Measurements from ENCODE around the gene IL1A.

DNA sequence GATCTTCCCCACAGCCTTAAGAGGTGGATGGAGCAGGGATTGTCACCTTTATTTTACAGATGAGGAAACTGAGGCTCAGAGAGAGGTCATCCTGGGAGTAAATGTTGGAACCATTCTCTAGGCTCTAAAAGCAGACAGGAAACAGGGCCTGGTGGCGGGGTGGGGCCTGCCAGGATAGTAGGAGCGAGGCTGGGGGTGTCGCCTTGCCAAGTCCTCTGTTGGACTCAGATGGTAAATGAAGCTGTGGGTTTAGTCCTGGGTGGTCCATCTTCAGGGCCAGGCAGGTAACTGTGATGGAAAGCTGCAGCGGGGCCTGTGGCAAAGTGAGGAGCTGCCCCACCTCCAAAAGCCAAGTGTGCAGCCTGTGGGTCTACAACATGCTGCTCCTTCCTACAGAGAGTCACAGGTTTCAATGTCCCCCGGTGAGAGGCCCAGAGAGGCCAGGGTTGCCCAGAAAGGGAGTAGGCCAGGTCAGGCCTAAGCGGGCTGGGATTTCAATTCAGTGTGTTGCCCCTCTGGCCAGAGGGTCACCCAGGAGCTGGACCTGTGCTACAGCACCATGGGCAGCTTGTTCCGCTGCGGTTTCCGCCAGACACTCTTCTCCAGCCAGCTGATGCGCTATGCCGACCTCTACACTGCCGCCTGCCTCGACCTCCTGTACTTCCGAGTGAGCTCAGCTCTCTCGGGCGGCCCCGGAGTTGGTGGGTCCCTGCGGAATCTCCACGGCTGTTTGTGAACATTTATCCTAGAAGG lies 56.8 kb downstream of the IL1A start:
- TF ChIP-seq, protein P1, sequence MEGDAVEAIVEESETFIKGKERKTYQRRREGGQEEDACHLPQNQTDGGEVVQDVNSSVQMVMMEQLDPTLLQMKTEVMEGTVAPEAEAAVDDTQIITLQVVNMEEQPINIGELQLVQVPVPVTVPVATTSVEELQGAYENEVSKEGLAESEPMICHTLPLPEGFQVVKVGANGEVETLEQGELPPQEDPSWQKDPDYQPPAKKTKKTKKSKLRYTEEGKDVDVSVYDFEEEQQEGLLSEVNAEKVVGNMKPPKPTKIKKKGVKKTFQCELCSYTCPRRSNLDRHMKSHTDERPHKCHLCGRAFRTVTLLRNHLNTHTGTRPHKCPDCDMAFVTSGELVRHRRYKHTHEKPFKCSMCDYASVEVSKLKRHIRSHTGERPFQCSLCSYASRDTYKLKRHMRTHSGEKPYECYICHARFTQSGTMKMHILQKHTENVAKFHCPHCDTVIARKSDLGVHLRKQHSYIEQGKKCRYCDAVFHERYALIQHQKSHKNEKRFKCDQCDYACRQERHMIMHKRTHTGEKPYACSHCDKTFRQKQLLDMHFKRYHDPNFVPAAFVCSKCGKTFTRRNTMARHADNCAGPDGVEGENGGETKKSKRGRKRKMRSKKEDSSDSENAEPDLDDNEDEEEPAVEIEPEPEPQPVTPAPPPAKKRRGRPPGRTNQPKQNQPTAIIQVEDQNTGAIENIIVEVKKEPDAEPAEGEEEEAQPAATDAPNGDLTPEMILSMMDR (IDR thresholded peaks at IDR 0.05): no peak
- TF ChIP-seq POLR2AphosphoS5 (IDR thresholded peaks at IDR 0.05): no peak
- TF ChIP-seq POLR2A (IDR thresholded peaks at IDR 0.05): no peak
